CD14-positive monocyte (primary cell): ENCODE data around the gene ROPN1. TPM values are rescaled to one million over a fixed set of nuclear protein-coding genes. Genes with fewer than 3 reads are reported as not detected.
"Not testable (repeated sequence)": the region's sequence is repeated elsewhere in the genome, so short reads cannot be mapped to it uniquely, and the experiment has no call there.

ENCODE experiments used
- DNase-seq, 3 donors: peaks; one replicate each; pipeline ENCODE4 v3.0.0-alpha.2; 2011 to 2022
- H2AFZ ChIP-seq: 2 replicates; pipeline ENCODE4 v1.6.0; 2012; ENCODE audit warnings: mild to moderate bottlenecking, low read depth, low read length, inconsistent platforms; ENCODE audit not compliant: insufficient read depth, poor library complexity, severe bottlenecking
- H3K27ac ChIP-seq, 2 donors: 1 replicate in 1 of 2; 2 replicates in 1 of 2; pipeline ENCODE4 v1.5.1; 2012 to 2013; ENCODE audit warnings: low read length in 2 of 2, control low read depth in 1 of 2, inconsistent platforms in 1 of 2, low read depth in 1 of 2, mild to moderate bottlenecking in 1 of 2
- H3K27me3 ChIP-seq, 2 donors: one replicate each; pipeline versions ENCODE4 v1.6.0 to v1.6.1; 2011 to 2013; ENCODE audit warnings: low read length in 2 of 2; ENCODE audit not compliant: control insufficient read depth in 2 of 2, insufficient read depth in 2 of 2
- H3K36me3 ChIP-seq, 2 donors: replicated peaks in 1 of 2; 1 replicate in 1 of 2; 2 replicates in 1 of 2; pipeline versions ENCODE4 v1.5.1 to v1.6.1; 2012 to 2013; ENCODE audit warnings: low read length in 2 of 2, control low read depth in 1 of 2, inconsistent platforms in 1 of 2, mild to moderate bottlenecking in 1 of 2; ENCODE audit not compliant: insufficient read depth in 2 of 2, control insufficient read depth in 1 of 2
- H3K4me1 ChIP-seq, 2 donors: 1 replicate in 1 of 2; 2 replicates in 1 of 2; pipeline versions ENCODE4 v1.5.1 to v1.6.1; 2012 to 2013; ENCODE audit warnings: low read length in 2 of 2, control low read depth in 1 of 2, inconsistent platforms in 1 of 2, mild to moderate bottlenecking in 1 of 2, moderate library complexity in 1 of 2; ENCODE audit not compliant: insufficient read depth in 2 of 2, control insufficient read depth in 1 of 2
- H3K4me2 ChIP-seq: replicated peaks from 2 replicates; pipeline ENCODE3; 2012; ENCODE audit warnings: low read length, moderate library complexity, mild to moderate bottlenecking; ENCODE audit not compliant: poor library complexity, severe bottlenecking; ENCODE audit errors: extremely low read depth
- H3K4me3 ChIP-seq, 3 experiments: fragments of 200-600 bp in 1 of 3; sonication (generic) in 1 of 3; replicated peaks in 1 of 3; 1 replicate in 2 of 3; 2 replicates in 1 of 3; pipeline ENCODE4 v1.5.1; 2011 to 2013; ENCODE audit warnings: low read length in 3 of 3, mild to moderate bottlenecking in 3 of 3, control low read depth in 2 of 3, low read depth in 2 of 3, inconsistent platforms in 1 of 3, moderate library complexity in 1 of 3
- H3K79me2 ChIP-seq: 2 replicates; pipeline ENCODE4 v1.6.0; 2012; ENCODE audit warnings: mild to moderate bottlenecking, control low read depth, inconsistent platforms, low read length, moderate library complexity; ENCODE audit not compliant: insufficient read depth
- H3K9ac ChIP-seq: 2 replicates; pipeline ENCODE4 v1.6.0; 2017; ENCODE audit warnings: low read length, mild to moderate bottlenecking; ENCODE audit not compliant: insufficient read depth, poor library complexity, severe bottlenecking
- H3K9me3 ChIP-seq, 2 donors: replicated peaks in 1 of 2; 1 replicate in 1 of 2; 2 replicates in 1 of 2; pipeline versions ENCODE4 v1.5.1 to v1.6.1; 2012 to 2013; ENCODE audit warnings: low read length in 2 of 2, control low read depth in 1 of 2; ENCODE audit not compliant: control insufficient read depth in 1 of 2, insufficient read depth in 1 of 2
- H4K20me1 ChIP-seq: 2 replicates; pipeline ENCODE4 v1.6.0; 2012; ENCODE audit warnings: mild to moderate bottlenecking, low read length, control low read depth, moderate library complexity; ENCODE audit not compliant: insufficient read depth
- H3K27ac Mint-ChIP-seq, 7 donors: one replicate each; pipeline ENCODE4 v1.8.0; 2020; ENCODE audit warnings: mild to moderate bottlenecking in 7 of 7, mixed read lengths in 7 of 7, moderate library complexity in 6 of 7, inconsistent platforms in 2 of 7
- H3K27me3 Mint-ChIP-seq, 3 donors: one replicate each; pipeline ENCODE4 v1.8.0; 2021 to 2022; ENCODE audit warnings: low read depth in 3 of 3, mild to moderate bottlenecking in 3 of 3, mixed read lengths in 3 of 3, moderate library complexity in 3 of 3, inconsistent platforms in 1 of 3
- H3K36me3 Mint-ChIP-seq, 2 donors: one replicate each; pipeline ENCODE4 v1.8.0; 2020; ENCODE audit warnings: mixed read lengths in 2 of 2, inconsistent platforms in 1 of 2, mild to moderate bottlenecking in 1 of 2
- H3K4me1 Mint-ChIP-seq: one replicate; pipeline ENCODE4 v1.8.0; 2020; ENCODE audit warnings: mild to moderate bottlenecking, mixed read lengths
- H3K4me3 Mint-ChIP-seq, 2 donors: one replicate each; pipeline ENCODE4 v1.8.0; 2020; ENCODE audit warnings: mild to moderate bottlenecking in 2 of 2, mixed read lengths in 2 of 2, moderate library complexity in 1 of 2
- H3K9me3 Mint-ChIP-seq, 7 donors: one replicate each; pipeline ENCODE4 v1.8.0; 2020 to 2022; ENCODE audit warnings: mixed read lengths in 7 of 7, mild to moderate bottlenecking in 6 of 7, moderate library complexity in 6 of 7, inconsistent platforms in 2 of 7
- WGBS: methylation state at CpG from one replicate; pipeline ENCODE4 v1.1.5; 2013; ENCODE audit warnings: missing lambda C conversion rate; ENCODE audit not compliant: insufficient coverage; 5-methylcytosine and 5-hydroxymethylcytosine counted together
- intact Hi-C, 2 donors: fragments of 100-400 bp; cut with micrococcal nuclease; formaldehyde crosslinking; loops; one replicate each; pipeline versions ENCODE4 v1.15.0 to v1.15.1; 2023
- polyA plus RNA-seq, 3 donors: library from polyadenylated mRNA; depleted of rRNA in 1 of 3; unstranded in 2 of 3; stranded (reverse) in 1 of 3; fragments of 300-500 nt in 2 of 3; fragments of >200 nt in 1 of 3; fragmentation: Illumina TruSeq in 2 of 3; gene quantifications; 1 replicate in 2 of 3; 2 replicates in 1 of 3; pipeline ENCODE4 v1.2.3, GENCODE V29; 2012 to 2021
- TF ChIP-seq, protein P1 (sequence below): fragments of 200-600 bp; IDR thresholded peaks from one replicate; pipeline ENCODE4 v1.8.0; 2022; ENCODE audit warnings: antibody characterized with exemption, mild to moderate bottlenecking

Gene ROPN1
- polyA plus RNA-seq, 3 donors, result not detected

DNA sequence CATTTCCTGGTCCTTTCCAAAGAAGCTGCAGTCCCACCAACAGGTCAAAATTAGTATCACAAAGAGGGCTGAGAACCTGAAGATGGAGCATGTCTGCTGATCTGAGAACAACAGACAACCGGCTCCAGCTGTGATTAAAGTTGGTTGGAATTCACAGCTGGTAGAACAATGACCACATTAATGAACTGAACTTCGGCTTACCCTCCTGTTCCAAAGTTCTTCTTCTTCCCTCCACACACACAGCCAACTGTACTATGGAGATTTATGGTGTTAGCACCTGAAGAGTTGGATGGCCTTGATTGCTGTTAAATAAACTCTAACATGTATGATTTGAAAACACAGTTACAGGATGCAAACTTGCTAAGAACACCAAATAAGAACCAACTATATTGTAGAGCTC lies 27.4 kb upstream of the ROPN1 start:
- intact Hi-C loops, result no loop called here
- Mint-ChIP-seq H3K36me3 (no peaks in the 10 kb centered on the region), H3K9me3 (peaks cover 0 to 4% (median 0%) of the 10 kb centered on the region in 7 donors)

GRCh38 chr3:124017502-124017901 lies 25.6 kb upstream of the ROPN1 start:
- H3K4me3 ChIP-seq, H3K9ac ChIP-seq, H2AFZ ChIP-seq, H3K36me3 Mint-ChIP-seq, H3K27ac Mint-ChIP-seq, H3K79me2 ChIP-seq, H3K9me3 ChIP-seq, H3K4me2 ChIP-seq, intact Hi-C loops, H3K27ac ChIP-seq, H4K20me1 ChIP-seq, H3K4me1 ChIP-seq, H3K36me3 ChIP-seq, H3K27me3 ChIP-seq, H3K9me3 Mint-ChIP-seq, DNase-seq, H3K4me1 Mint-ChIP-seq: not testable (repeated sequence)
- peaks cover 11 to 28% (median 11%) of the 10 kb centered on the region in 3 donors for H3K27me3 Mint-ChIP-seq
- H3K4me3 Mint-ChIP-seq, result peak overlapping the region in 1 of 2 donors; percentile 22
- WGBS, result 100% methylated on average over 2 of the region's 6 CpGs

More for the DNA sequence above, 27.4 kb upstream of the ROPN1 start:
- WGBS, result no CpG with 5 or more reads among the region's 2 CpGs
- H3K9ac ChIP-seq, result no peak overlapping the region
- TF ChIP-seq, protein P1, sequence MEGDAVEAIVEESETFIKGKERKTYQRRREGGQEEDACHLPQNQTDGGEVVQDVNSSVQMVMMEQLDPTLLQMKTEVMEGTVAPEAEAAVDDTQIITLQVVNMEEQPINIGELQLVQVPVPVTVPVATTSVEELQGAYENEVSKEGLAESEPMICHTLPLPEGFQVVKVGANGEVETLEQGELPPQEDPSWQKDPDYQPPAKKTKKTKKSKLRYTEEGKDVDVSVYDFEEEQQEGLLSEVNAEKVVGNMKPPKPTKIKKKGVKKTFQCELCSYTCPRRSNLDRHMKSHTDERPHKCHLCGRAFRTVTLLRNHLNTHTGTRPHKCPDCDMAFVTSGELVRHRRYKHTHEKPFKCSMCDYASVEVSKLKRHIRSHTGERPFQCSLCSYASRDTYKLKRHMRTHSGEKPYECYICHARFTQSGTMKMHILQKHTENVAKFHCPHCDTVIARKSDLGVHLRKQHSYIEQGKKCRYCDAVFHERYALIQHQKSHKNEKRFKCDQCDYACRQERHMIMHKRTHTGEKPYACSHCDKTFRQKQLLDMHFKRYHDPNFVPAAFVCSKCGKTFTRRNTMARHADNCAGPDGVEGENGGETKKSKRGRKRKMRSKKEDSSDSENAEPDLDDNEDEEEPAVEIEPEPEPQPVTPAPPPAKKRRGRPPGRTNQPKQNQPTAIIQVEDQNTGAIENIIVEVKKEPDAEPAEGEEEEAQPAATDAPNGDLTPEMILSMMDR, result no peak
- no peaks in the 10 kb centered on the region for H3K36me3 ChIP-seq
- Mint-ChIP-seq H3K27ac (no peak overlapping the region), H3K4me3 (no peak overlapping the region), H3K4me1 (no peaks in the 10 kb centered on the region), H3K27me3 (peaks cover 11 to 28% (median 11%) of the 10 kb centered on the region in 3 donors)
- H3K27ac ChIP-seq, result no peak overlapping the region
- H3K27me3 ChIP-seq, result peaks cover 3% of the 10 kb centered on the region in 2 donors
- no peak overlapping the region for H2AFZ ChIP-seq
- no peak overlapping the region for H3K4me3 ChIP-seq
- H3K4me2 ChIP-seq, result no peak overlapping the region
- DNase-seq, result no peak
- no peaks in the 10 kb centered on the region for H3K79me2 ChIP-seq
- H3K4me1 ChIP-seq, result no peaks in the 10 kb centered on the region
- no peaks in the 10 kb centered on the region for H4K20me1 ChIP-seq
- H3K9me3 ChIP-seq, result no peaks in the 10 kb centered on the region

DNA sequence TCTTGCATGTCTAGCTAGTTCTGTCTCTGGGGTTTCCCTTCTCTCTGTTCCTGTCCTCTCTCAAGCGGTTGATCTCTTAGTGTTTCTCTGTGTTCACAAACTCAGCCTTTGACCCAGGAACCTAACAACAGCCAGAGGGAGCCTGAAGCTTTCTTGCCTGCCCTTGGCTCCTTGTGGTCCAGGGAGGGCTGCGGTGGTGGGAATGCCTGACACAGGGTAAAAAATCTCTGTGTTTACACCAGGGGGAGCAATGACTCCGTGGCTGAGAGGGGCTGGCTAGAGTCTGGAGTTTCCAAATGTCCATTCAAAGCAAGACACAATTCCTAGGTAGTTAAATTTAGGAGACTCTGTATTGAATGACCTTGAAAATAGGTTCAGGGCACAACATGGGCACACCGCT lies 24.6 kb upstream of the ROPN1 start:
- DNase-seq, H3K4me3 ChIP-seq, H3K36me3 ChIP-seq, H3K4me1 Mint-ChIP-seq, intact Hi-C loops, H3K4me1 ChIP-seq, H4K20me1 ChIP-seq, H3K9me3 Mint-ChIP-seq, H3K9me3 ChIP-seq, H3K4me2 ChIP-seq, H3K36me3 Mint-ChIP-seq, H3K79me2 ChIP-seq, H3K27me3 ChIP-seq, H2AFZ ChIP-seq, H3K9ac ChIP-seq, H3K27ac Mint-ChIP-seq, H3K27ac ChIP-seq: not testable (repeated sequence)
- H3K4me3 Mint-ChIP-seq, result peak overlapping the region in 1 of 2 donors; percentile 23
- 0% methylated on average over 1 of the region's 4 CpGs for WGBS
- peaks cover 11 to 28% (median 11%) of the 10 kb centered on the region in 3 donors for H3K27me3 Mint-ChIP-seq
